Osteocyte (in vitro differentiated cells): ENCODE measurements around the gene PPARA. TPM values are rescaled to one million over a fixed set of nuclear protein-coding genes. Genes with fewer than 3 reads are reported as not detected.

Source experiments
- DNase-seq: peaks from one replicate; pipeline ENCODE4 v3.0.0; 2021; ENCODE audit warnings: mixed read lengths; ENCODE audit not compliant: unreplicated experiment; ENCODE audit errors: extremely low spot score
- H3K27ac Mint-ChIP-seq: one replicate; pipeline ENCODE4 v1.8.0; 2021; ENCODE audit warnings: mild to moderate bottlenecking, mixed read lengths; ENCODE audit not compliant: unreplicated experiment
- H3K27me3 Mint-ChIP-seq: one replicate; pipeline ENCODE4 v1.8.0; 2021; ENCODE audit warnings: mixed read lengths; ENCODE audit not compliant: unreplicated experiment
- H3K36me3 Mint-ChIP-seq: one replicate; pipeline ENCODE4 v1.8.0; 2021; ENCODE audit warnings: mixed read lengths; ENCODE audit not compliant: unreplicated experiment
- H3K4me1 Mint-ChIP-seq: one replicate; pipeline ENCODE4 v1.8.0; 2021; ENCODE audit warnings: mixed read lengths; ENCODE audit not compliant: unreplicated experiment
- H3K4me3 Mint-ChIP-seq: one replicate; pipeline ENCODE4 v1.8.0; 2021; ENCODE audit warnings: mild to moderate bottlenecking, moderate library complexity, mixed read lengths; ENCODE audit not compliant: unreplicated experiment
- H3K9me3 Mint-ChIP-seq: one replicate; pipeline ENCODE4 v1.8.0; 2021; ENCODE audit warnings: mixed read lengths; ENCODE audit not compliant: unreplicated experiment
- CTCF ChIP-seq: fragments of 200-600 bp; sonication (generic); IDR thresholded peaks from 2 replicates; pipeline ENCODE4 v1.5.0; 2021; ENCODE audit warnings: antibody characterized with exemption, mild to moderate bottlenecking, moderate library complexity
- total RNA-seq: library from RNA; stranded (reverse); gene quantifications from 2 replicates; pipeline ENCODE4 v1.2.1, GENCODE V29; 2021

PPARA gene
- total RNA-seq, 1 donor from 2014 or later: 21.9 TPM

DNA sequence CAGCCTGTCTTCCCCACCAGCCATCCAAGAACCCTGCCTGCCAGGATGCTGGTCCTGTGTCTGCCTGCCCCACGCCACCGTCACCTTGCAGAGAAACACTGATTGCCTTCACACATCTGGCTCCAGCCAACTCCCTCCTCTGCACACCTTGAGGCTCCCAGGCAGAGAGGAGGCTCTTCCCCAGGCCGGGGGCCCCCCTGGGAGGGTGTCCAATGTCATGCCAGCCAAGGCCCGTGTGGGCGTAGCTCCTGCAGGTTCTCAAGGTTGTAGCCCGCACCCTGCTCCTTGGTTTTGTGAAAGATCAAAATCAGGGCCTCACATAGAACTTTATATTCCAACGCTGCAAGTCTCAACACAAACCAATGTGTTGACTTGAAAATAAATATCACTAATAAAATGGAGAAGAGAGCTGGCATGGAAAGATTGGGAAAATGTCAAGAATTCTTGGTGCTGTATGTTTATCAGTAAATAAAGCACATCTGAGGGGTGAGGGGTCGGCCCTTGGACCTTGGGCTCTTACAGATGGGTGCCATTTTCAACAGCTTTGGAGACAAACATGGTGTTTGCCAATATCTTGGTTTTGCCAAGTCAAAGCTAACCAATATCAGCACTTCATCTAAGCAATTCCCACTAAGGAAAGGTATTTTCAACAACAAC, 6.7 kb upstream of the PPARA start:
- DNase-seq: no peak
- H3K36me3 Mint-ChIP-seq: no peaks in the 10 kb centered on the region
- no peaks in the 10 kb centered on the region for H3K4me1 Mint-ChIP-seq
- no peaks in the 10 kb centered on the region for H3K9me3 Mint-ChIP-seq
- H3K27me3 Mint-ChIP-seq: peaks cover 13% of the 10 kb centered on the region
- TF ChIP-seq CTCF: no peak
- no peak overlapping the region for H3K27ac Mint-ChIP-seq
- no peak overlapping the region for H3K4me3 Mint-ChIP-seq

DNA sequence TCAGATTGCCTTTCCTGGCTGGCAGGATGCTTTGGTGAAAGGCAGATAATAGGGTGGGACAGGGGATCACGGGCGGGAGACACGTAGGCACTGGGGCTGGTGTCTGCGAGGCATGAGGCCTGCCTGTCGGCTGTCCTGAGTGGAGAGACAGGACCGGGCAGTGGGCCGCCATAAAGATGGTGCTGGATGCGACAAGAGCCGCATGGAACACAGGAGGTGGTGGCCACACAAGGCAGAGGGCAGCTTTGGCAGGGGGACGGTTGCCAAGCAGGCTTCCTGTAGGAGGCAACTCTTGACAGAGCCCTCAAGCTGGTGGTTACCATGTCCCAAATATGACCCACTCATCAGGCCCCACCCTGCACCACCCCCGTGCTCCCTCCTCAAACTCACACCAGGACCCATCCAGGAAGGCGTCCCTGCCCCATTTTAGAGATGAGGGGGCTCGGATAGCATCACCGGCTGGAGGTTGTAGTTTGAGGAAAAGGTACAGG, 4.9 kb upstream of the PPARA start:
- TF ChIP-seq CTCF: no peak
- no peak for DNase-seq
- H3K4me3 Mint-ChIP-seq: no peak overlapping the region
- peaks cover 13% of the 10 kb centered on the region for H3K27me3 Mint-ChIP-seq
- no peaks in the 10 kb centered on the region for H3K9me3 Mint-ChIP-seq
- no peak overlapping the region for H3K27ac Mint-ChIP-seq
- no peaks in the 10 kb centered on the region for H3K36me3 Mint-ChIP-seq
- peaks cover 6% of the 10 kb centered on the region for H3K4me1 Mint-ChIP-seq

DNA sequence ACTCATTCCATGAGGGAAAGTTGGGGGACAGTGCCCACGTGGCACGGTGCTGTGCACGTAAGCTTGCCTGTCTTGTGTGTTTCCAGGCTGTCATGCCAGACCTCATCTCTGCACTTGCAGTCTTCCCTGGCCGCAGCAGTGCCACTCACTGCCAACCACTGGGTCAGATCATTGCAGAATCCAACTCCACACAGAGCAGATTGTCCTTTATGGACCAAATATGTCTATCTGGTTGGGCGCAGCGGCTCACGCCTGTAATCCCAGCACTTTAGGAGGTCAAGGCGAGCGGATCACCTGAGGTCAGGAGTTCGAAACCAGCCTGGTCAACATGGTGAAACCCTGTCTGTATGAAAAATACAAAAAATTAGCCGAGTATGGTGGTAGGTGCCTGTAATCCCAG, 4.4 kb upstream of the PPARA start:
- H3K36me3 Mint-ChIP-seq: no peaks in the 10 kb centered on the region
- no peak overlapping the region for H3K27ac Mint-ChIP-seq
- TF ChIP-seq CTCF: no peak
- no peak for DNase-seq
- peaks cover 6% of the 10 kb centered on the region for H3K4me1 Mint-ChIP-seq
- no peak overlapping the region for H3K4me3 Mint-ChIP-seq
- peaks cover 13% of the 10 kb centered on the region for H3K27me3 Mint-ChIP-seq
- no peaks in the 10 kb centered on the region for H3K9me3 Mint-ChIP-seq

- no peak for DNase-seq
- no peak for TF ChIP-seq CTCF
- Mint-ChIP-seq H3K4me1 (peaks cover 6% of the 10 kb centered on the region), H3K27ac (no peak overlapping the region), H3K4me3 (no peak overlapping the region), H3K36me3 (no peaks in the 10 kb centered on the region), H3K9me3 (no peaks in the 10 kb centered on the region), H3K27me3 (peaks cover 13% of the 10 kb centered on the region)
Measured at GRCh38 chr22:46146329-46146728, 4.0 kb upstream of the PPARA start.

GRCh38 chr22:46147061-46147460, 3.3 kb upstream of the PPARA start:
- DNase-seq: no peak
- no peak overlapping the region for H3K4me3 Mint-ChIP-seq
- no peaks in the 10 kb centered on the region for H3K9me3 Mint-ChIP-seq
- H3K4me1 Mint-ChIP-seq: peaks cover 12% of the 10 kb centered on the region
- no peaks in the 10 kb centered on the region for H3K36me3 Mint-ChIP-seq
- no peak overlapping the region for H3K27ac Mint-ChIP-seq
- TF ChIP-seq CTCF: no peak
- H3K27me3 Mint-ChIP-seq: peaks cover 13% of the 10 kb centered on the region
